ENCODE data around the gene SIGMAR1.

Gene SIGMAR1

DNA sequence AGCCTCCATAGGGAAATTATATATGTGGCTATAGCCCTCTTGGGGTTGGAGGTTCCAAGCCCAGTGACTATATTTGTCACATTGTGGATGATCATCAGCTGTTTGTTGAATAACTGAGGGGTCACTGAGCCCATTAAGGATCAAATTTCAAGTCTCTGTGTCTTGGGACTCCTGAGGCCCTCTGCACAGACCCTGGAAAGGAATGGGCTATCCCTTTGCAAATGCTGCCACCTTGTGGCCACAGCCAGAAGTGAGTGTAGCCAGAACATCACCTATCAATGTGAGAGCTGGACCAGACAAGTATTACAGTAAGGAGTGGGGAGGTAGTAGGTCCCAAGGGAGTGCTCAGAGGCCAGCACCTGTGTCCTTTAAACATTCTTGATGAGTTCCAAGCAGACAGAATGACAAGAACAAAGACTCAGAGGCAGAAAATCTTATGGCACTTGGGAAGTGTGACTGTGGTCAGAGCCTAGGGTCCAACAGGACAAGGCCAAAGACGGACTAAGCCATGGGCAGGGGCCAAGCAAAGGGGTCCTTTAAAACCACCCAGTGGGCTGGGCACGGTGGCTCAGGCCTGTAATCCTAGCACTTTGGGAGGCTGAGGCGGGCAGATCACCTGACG is 33.9 kb downstream of the SIGMAR1 start:
- DNase-seq (ENCODE audit: low read depth) = peak; percentile 67

DNA sequence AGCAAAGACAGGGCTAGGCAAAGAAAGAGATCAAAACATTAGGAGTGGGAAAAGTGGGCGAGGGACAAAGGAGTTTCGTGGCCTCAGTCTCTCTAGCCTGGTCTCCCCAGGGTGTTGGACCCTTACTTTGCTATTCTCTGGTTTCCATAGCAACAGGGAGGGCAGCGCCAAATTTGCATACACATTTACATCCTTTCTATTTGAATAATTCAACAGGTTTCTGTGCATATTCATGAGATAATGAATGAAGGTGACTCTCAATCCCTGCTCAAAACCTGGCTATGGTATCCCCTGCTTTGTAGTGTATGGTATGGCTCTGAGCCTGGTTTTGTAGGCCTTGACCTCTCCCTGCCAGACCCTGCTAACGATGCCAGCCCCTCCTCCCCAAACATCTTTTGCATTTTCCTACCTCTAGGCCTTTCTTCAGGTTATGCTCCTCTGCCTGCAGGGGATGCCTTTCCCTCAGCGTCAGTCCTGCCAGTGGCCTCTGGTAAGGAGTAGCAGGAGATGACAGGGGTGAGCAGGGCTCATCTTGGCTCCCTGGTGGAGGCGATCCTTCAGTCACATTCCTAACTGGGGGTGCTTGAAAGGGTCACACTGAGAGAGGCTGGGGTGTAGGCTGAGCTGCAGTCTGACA is 35.5 kb downstream of the SIGMAR1 start:
- DNase-seq (ENCODE audit: low read depth) = no peak

DNA sequence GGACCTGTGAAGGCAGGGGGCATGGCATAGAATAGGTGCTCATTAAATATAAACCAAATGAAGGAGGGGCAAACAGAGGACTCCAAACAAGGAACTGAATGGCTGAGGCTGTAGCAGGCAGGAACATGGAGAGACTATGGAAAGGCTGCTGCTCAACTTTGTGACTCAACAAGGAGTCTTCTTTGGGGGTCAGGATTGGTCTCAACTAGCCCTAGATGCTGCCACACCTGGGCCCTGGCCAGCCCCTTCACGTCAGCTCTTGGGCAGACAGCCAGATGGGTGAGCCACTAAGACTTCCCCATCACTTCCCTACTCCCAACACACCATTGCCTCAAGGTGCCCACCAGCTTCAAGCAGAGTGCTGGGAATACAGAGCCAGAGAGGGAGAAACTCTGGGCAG is 36.7 kb downstream of the SIGMAR1 start:
- no peak for DNase-seq (ENCODE audit: low read depth)

DNA sequence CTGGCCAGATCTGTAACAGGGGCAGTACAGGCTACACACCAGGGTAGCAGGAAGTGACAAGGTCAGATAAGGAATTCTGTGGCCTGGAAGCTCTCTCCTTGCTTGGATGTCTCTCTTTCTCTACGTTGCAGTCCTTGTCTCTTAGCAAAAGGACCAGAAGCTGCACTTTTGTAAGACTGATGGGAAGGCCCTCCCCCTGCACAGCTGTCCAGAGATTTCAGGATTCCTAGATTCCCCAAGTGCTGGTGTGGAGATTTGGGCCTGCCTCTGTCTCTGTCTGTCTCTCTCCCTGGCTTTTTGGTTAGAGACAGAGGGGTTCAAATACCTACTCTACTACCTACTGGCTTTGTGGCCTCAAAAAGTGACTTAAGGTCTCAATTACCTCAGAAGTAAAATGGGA is 38.0 kb downstream of the SIGMAR1 start:
- no peak for DNase-seq (ENCODE audit: low read depth)

DNA sequence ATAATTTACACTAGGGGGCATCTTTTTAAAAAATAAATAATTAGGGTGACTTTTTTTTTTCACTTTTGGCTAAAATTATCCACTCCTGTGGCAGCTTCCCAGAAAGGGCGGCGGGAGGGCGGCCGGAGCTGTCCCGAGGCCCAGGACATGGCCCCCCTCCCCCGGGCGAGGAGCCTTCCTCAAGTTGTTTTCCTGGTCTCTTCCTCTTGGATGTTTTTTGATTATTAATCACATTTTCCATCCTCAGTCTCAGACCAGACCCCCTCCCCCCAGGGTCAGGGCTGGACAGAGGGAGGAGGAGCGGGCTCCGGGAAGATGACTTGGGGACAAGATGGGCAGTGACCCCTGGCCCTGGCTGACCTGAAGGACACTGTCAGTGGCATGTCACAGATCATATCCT is 43.4 kb downstream of the SIGMAR1 start:
- DNase-seq (ENCODE audit: low read depth) = no peak

DNA sequence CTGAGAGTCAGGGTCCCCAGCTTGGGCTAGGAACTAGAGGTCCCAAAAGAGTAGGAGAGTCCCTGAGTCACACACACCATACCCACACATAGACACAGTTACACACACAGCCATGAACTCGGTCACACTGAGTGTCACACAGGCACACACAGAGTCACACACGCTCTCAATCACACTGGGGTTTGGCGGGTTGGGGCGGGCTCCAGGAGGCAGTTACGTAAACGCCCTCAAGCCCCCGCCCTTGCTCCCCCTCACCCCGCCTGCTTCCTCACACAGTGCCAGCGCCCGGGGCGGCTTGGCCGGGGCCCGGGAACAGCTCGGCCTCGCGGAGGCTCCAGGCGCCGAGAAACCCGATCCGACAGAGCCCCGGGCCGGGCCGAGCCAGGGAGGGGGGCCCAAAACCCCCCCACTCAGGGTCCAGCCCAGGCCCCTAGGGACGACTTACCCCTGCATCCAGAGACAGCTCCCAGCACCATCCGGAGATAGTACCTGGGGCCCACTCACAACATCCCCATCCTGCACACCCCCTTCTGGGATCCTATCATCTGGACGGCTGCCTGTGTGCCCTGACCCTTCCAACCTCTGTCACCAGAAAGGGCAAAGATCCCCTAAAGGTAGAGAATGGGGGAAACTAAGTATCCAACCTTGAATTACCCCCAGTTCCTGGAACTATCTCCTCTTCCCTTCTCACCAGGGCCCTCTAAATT is 44.5 kb downstream of the SIGMAR1 start:
- DNase-seq (ENCODE audit: low read depth) = no peak

DNA sequence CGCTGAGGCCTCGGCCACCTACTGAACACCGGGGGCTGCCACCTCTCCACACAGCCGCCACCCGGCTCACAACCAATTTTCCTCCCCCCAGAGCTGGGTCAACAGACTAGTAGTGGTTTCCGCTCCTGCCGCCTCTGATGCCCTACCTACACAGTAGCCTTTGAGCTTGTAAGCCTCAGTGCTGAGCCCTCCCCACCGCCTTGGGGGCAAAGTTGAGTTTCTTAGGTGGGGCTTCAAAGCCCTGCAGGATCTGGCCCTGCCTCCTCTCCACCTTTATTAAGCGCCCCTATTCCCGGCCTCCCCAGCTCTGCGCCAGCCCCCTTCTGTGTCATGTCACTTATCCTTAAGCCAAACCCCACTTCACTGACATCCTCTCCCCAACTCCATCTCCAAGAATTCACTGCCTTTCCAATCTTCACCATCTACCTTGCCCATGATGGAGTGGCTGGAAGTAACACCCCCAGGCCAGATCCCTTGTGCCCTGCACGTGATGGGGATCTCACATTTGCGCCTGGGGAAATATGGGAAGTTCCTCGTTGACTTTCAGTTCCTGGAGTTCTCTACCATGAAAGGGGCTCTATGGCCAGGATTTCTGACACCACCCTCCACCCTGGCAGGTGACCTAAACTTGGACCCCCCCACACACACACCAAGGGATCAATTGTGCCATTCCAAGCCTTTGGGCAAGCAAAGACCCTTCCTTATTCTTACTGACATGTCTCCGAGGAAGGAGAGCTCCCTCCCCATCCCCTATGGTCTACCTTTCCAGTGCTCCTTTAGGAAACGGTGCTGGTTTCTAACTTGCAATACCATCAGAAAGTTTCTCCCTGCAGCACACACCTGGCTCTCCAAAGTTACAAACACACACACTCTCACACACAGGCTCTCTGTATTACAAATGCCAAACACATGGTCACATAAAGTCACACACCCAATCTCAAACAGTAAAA is 45.4 kb downstream of the SIGMAR1 start:
- DNase-seq (ENCODE audit: low read depth) = no peak

DNA sequence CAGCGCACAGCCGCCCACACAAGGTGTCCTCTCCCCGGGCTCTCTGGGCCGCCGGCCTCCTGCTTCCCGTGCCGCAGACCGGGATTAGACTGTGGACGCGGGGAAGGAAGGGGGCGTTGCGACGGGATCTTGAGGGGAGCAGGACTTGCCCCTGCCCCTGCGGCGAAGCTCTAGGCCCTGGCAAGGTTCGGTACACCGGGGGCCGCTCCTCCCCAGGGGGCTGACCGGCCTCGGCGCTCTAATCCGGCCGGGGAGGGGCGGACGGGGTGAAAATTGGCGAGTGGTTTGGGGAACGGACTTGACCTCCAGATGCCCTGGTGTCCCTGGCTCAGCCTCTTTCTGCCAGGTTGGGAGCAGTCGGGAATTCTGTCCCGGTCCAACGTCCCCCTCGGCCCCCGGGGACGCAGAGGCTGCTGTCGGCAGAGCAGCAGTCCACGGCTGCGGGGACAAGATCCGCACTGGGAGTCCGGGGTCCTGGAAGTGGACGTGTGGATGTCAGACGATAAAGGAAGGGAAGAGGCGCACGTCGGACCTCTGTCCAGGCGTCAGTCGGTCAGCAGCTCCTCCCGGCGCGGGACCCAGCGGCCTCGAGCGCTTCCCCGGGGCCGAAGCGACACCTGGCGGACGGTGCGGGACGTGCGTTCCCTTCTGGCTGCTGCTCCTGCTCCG is 46.2 kb downstream of the SIGMAR1 start:
- peak; percentile 67 for DNase-seq (ENCODE audit: low read depth)

DNA sequence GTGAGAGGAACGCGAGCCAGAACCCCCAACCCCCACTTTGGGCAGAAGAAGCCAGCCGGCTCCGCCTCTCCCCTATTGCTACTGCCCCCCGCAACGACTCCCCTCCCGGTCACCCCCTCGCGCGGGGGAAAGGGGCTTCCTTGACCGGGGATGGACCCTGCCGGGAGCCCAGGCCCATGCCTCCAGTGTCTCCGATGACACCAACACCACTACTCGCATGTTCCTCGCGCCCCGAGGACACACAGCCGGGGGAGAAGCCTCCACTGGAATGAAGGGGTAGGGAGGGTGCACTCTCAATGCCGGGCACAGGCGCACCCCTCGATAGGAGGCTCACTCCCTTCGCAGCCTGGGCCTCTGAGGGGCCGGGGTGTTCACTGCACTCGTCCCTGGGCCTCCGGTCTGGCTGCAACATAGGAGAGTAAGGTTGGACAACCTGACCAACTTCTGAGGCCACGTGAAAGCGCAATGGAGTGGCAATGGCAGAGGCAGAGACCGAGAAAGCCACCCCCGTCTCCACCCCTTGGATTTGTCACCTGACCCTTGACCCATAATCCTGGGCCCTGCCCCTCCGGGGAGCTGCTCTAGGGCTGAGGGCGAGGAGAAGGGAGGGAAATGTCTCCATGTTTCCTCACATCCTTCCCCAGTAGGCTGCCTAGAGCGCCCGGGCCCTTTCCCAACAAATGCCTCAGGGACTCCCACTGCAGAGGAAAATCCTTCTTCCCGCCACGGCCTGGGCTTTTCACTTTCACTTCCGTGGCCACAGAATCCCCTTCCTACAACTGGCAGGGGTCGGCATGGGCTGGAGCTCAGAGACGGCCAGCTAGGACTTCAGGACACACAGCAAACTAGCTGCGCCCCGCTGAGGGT is 47.0 kb downstream of the SIGMAR1 start:
- no peak for DNase-seq (ENCODE audit: low read depth)

DNA sequence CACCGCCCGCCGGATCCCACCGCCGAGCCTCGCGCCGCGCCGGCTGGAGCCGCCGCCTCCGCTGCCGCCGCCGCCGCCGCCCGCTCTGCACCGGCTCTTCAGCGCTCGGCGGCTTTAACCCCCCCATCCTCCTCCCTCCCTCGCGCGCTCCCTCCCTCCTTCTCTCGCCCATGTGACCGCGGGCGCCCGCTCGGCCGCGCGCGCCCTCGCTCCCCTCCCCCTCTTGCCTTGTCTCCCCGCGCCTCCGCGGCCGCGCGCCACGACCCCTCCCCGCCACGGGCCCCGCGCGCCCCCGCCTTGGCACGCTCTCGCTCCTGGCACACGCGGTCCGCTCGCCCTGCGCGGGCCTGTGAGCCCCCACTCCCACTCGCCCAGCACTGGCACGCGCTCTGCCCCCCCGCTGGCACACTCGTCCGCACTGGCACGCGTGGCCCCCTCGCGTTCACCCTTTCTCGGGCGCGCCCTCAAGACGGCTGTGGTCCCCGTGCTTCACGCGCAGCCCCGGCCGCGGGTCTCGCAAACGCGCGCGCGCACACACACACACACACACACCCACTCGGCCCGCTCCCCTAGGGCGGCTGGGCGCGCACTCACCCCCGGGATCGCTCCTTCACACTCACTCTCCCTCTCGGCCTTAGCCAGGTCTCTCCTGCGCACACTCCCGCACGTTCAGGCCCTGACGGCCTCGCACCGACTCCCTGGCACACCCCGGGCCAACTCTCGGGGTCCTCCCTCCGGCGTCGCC is 47.8 kb downstream of the SIGMAR1 start, which contains the start of gene CNTFR:
Gene CNTFR, minus strand, starts transcription at position 89 of the 745 bp plus-strand sequence. CDS start 20,743 bp downstream, outside the sequence.
- no peak for DNase-seq (ENCODE audit: low read depth)

DNA sequence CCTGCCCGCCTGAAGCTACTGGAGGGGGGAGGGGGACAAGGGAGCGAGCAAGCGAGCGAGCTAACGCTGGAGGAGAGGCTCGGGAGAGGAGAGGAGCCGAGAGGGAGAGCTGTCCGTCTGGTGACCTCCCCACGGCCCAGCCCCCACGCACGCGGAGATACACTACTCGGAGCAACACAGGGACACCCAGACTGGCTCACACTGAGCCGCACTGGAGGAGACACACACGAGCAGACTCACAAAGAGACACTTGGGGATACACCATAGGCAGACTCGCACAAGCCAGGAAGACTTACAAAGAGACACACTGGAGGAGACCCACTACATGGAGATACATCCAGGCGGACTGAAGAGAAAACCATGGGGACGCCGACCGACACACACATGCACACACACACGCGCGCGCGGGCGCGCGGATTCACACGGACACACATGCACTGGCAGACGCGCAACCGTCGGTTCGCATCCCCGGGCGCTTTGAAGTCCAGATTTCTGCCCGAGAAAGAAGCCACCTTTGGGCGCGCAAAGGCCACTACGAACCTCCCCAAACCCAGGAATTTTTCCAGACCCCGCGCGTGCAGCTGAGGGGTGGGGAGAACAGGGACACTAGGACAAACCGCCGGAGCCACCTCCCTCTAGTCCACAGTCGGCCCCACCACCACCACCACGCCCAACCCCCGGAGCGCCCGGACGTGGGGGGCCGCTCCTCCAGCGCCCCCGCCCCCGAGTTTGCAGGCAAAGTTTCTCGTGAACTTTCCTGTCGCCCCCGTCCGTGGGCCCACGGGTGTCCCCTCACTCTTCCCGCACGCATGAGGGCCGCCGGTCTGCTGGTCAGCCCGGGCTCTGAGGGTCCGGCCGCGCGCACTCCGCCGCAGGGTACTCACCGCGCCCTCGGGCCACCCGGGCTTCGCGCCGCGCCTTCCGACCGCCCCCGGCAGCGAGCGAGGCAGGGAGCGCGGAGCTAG is 48.6 kb downstream of the SIGMAR1 start:
- no peak for DNase-seq (ENCODE audit: low read depth)

DNA sequence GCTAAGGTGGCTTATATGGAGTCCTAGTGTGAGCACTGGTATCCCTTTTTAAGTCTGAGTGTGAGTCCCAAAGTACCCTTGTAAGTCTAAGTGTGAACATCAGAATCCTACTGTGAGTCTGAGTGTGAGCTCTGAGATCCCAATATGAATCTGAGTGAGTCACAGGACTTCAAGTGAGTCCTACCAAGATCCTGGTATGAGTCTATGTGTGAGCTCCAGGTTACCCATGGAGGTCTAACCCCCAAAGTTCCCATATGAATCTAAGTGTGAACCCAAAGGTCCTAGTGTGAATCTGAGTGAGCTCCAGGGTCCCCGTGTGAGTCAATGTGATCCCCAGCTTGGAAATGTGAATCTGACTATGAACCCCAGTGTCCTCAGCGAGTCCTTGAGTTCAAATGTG is 50.3 kb downstream of the SIGMAR1 start:
- no peak for DNase-seq (ENCODE audit: low read depth)

DNA sequence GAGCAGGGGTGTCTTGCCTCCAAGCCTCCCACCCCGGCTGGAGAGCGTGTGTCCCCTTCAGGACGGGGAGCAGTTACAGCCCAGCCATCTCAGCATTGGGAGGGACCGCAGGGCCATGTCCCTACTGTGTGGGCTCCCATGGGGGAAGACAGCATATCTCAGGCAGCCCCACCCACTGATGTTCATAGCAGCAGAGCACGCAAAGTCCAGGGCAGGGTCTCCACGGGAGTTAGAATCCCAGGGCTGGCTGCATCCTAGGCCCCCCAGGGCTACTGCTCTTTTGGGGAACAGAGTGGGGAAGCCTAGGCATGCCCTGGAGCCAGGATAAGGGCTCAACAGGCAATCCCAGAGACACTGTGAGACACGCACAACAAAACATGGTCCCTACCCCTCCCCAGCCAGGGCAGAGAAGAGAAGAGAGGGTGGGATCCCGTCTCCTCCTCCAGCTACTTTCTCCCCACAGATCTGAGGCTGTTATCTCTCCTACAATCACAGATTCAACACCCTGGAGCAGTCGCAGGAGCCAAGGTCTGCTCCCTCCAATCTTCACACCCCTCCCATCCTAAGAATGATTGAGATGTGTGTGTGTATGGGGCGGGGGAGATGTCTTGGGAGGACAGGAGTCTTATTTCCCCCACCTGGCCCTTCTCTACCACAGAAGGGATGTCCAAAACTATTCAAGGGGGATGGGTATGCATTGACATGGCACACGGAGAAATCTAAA is 51.5 kb downstream of the SIGMAR1 start:
- DNase-seq (ENCODE audit: low read depth) = no peak

DNA sequence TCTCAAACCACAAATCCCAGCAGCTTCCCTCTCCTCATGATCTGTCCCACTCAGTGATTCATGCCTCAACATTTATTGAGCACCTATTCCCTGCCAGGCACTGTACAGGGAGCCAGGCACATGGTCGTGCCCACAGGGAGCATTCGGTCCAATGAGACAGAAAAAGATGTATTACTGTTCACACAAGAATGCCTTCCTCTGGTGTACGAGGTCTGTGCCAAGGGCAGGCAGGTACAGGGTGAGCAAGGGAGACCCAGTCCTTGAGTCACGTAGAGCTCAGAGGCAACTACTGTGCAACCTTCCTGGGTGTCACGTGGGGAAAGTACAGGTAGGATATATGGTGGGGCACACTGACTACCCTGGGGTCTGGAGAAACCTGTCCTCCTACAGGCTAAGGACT is 52.6 kb downstream of the SIGMAR1 start:
- DNase-seq (ENCODE audit: low read depth) = no peak
